Peyer's patch (tissue), 4 donors: ENCODE data around the gene B9D2. TPM values are rescaled to one million over a fixed set of nuclear protein-coding genes. Genes with fewer than 3 reads are reported as not detected.
A peak's percentile ranks its signal among the peaks of the same experiment; 100 is the strongest.

ENCODE experiments used
- DNase-seq, 3 donors: peaks; one replicate each; pipeline ENCODE4 v3.0.0-alpha.2; 2017 to 2019
- H3K27ac ChIP-seq, 4 donors: fragments of 200-600 bp; sonication (generic); one replicate each; pipeline ENCODE4 v1.5.1; 2016 to 2019
- H3K27me3 ChIP-seq, 2 donors: fragments of 200-600 bp; sonication (generic); one replicate each; pipeline ENCODE4 v1.5.1; 2019
- H3K36me3 ChIP-seq, 3 donors: fragments of 200-600 bp; sonication (generic); one replicate each; pipeline ENCODE4 v1.5.1; 2016 to 2019
- H3K4me1 ChIP-seq, 4 donors: fragments of 200-600 bp; sonication (generic); one replicate each; pipeline ENCODE4 v1.5.1; 2016 to 2019
- H3K4me3 ChIP-seq, 4 donors: fragments of 200-600 bp; sonication (generic); 1 replicate in 3 of 4; 2 replicates in 1 of 4; pipeline ENCODE4 v1.5.1; 2016 to 2019; ENCODE audit warnings: mild to moderate bottlenecking in 1 of 4
- H3K9me3 ChIP-seq, 4 donors: fragments of 200-600 bp; sonication (generic); one replicate each; pipeline ENCODE4 v1.5.1; 2016 to 2019; ENCODE audit warnings: mild to moderate bottlenecking in 1 of 4
- POLR2A ChIP-seq, 2 donors: fragments of 450-650 bp; IDR thresholded peaks; one replicate each; pipeline ENCODE4 v1.5.1; 2017; ENCODE audit warnings: antibody characterized with exemption in 2 of 2, mild to moderate bottlenecking in 2 of 2, moderate library complexity in 2 of 2
- total RNA-seq, 4 donors: library from RNA; depleted of rRNA; stranded (reverse); fragments of >200 nt; gene quantifications; one replicate each; pipeline ENCODE4 v1.1.0, GENCODE V29; 2016
- TF ChIP-seq, protein P1 (sequence below), 6 experiments: fragments of 450-650 bp in 4 of 6; fragments of 200-600 bp in 2 of 6; sonication (generic) in 1 of 6; IDR thresholded peaks; one replicate each; pipeline ENCODE4 v1.5.1; 2017 to 2019; ENCODE audit warnings: antibody characterized with exemption in 6 of 6, mild to moderate bottlenecking in 3 of 6, moderate library complexity in 1 of 6

The B9D2 gene
- total RNA-seq, 4 donors from 2014 or later, result 3.6 to 6.8 (median 3.8) TPM; not detected in 1

DNA sequence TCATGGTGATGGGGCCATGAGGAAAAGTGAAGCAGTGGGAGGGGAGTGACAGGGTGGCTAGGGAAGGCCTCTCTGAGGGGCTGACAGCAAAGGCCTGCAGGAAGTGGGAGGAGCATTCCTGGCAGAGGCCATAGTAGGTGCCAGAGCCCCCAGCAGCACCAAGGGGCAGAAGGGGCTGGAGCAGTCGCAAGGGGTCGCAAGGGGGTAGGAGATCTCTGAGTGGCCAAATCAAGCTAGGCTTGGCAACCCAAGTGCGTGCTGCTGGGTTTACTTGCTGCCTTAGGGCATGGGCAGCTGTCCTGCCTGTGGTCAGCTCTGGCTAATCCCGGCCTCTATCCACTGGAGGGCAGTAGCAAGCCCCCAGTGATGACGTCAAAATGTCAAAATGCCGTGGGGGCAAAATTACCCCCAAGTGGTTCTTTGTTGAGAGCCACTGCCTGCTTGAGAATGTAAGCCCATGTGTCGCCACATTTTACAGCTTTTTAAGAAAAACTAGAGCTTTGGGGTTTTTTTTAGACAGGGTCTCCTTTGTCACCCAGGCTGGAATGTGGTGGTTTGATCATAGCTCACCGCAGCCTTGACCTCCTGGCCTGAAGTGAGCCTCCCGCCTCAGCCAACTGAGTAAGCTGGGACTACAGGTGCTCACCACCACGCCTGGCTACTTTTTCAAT is 42.2 kb downstream of the B9D2 start:
- TF ChIP-seq, protein P1, sequence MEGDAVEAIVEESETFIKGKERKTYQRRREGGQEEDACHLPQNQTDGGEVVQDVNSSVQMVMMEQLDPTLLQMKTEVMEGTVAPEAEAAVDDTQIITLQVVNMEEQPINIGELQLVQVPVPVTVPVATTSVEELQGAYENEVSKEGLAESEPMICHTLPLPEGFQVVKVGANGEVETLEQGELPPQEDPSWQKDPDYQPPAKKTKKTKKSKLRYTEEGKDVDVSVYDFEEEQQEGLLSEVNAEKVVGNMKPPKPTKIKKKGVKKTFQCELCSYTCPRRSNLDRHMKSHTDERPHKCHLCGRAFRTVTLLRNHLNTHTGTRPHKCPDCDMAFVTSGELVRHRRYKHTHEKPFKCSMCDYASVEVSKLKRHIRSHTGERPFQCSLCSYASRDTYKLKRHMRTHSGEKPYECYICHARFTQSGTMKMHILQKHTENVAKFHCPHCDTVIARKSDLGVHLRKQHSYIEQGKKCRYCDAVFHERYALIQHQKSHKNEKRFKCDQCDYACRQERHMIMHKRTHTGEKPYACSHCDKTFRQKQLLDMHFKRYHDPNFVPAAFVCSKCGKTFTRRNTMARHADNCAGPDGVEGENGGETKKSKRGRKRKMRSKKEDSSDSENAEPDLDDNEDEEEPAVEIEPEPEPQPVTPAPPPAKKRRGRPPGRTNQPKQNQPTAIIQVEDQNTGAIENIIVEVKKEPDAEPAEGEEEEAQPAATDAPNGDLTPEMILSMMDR (IDR thresholded peaks at IDR 0.05), result peak in 4 of 6 experiments; percentile 41 to 46 (median 42)
- TF ChIP-seq POLR2A (IDR thresholded peaks at IDR 0.05), result no peak
- peak overlapping the region; percentile 74 to 87 (median 80) for H3K27ac ChIP-seq
- no peak overlapping the region for H3K4me3 ChIP-seq
- H3K27me3 ChIP-seq, result no peaks in the 10 kb centered on the region
- peak in 1 of 3 donors; percentile 59 for DNase-seq
- no peaks in the 10 kb centered on the region for H3K9me3 ChIP-seq
- H3K4me1 ChIP-seq, result peaks cover 9 to 53% (median 30%) of the 10 kb centered on the region in 4 donors
- peaks cover 0 to 52% (median 0%) of the 10 kb centered on the region in 3 donors for H3K36me3 ChIP-seq

DNA sequence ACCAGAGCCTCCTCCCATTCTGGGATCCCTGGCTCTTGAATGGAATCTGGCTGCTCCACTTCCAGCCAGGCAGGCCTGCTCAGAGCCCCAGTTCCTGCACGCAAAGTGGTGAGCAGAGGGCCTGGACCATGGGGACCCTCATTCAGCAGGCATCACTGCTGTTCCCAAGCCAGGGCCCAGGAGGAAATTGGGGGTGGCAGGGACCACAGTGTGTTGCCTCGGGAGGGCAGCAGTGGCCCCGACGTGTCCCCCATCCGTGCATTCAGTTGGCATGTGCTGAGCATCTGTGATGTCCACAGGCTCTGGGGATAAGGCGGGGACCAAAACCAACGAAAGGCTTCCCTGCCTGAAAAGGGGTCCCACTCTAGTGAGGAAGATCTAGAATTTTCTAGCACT is 42.7 kb downstream of the B9D2 start:
- TF ChIP-seq POLR2A (IDR thresholded peaks at IDR 0.05), result no peak
- TF ChIP-seq, protein P1 (IDR thresholded peaks at IDR 0.05), result no peak
- Histone ChIP-seq H3K27ac (peak overlapping the region in 3 of 4 donors; percentile 20 to 87 (median 84)), H3K4me1 (peaks cover 6 to 47% (median 29%) of the 10 kb centered on the region in 4 donors), H3K9me3 (no peaks in the 10 kb centered on the region), H3K27me3 (no peaks in the 10 kb centered on the region), H3K36me3 (peaks cover 0 to 57% (median 0%) of the 10 kb centered on the region in 3 donors), H3K4me3 (no peak overlapping the region)
- no peak for DNase-seq

DNA sequence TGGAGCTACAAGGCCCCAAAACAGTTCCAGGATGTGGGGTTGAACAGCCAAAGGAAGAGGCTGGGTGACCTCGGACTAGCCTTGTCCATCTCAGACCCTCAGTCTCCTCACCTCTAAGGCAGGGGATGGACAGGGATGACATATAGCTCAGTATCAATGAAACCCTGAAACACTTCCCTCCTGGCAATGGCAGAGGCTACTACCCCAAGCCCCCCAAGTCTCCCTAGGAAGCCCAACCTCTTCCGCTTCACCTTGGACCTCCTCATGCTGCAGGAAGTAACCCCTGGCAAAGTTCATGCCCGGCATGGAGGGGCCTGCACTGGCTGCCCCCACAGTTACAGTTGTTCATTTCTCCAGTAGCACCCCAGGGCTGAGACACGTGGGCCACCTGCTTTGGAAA is 43.4 kb downstream of the B9D2 start:
- H3K36me3 ChIP-seq, result peaks cover 0 to 64% (median 0%) of the 10 kb centered on the region in 3 donors
- no peak overlapping the region for H3K4me3 ChIP-seq
- H3K27me3 ChIP-seq, result no peaks in the 10 kb centered on the region
- TF ChIP-seq, protein P1 (IDR thresholded peaks at IDR 0.05), result no peak
- TF ChIP-seq POLR2A (IDR thresholded peaks at IDR 0.05), result no peak
- peaks cover 1 to 41% (median 22%) of the 10 kb centered on the region in 4 donors for H3K4me1 ChIP-seq
- no peak for DNase-seq
- no peak overlapping the region for H3K27ac ChIP-seq
- H3K9me3 ChIP-seq, result no peaks in the 10 kb centered on the region

DNA sequence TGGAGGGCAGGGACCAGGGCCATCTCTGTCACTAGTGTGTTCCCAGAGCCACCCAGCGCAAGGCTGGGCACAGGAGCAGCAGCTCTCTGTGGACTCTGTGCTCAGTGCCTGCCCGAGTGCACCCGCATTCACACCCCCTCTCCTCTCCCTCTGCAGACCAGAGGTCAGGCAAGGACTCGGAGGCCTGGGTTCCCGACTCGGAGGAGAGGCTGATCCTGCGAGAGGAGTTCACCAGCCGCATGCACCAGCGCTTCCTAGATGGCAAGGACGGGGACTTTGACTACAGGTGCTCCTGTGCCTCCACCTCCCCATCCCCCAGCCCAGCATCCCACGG is 43.8 kb downstream of the B9D2 start:
- Histone ChIP-seq H3K4me1 (peaks cover 0 to 37% (median 18%) of the 10 kb centered on the region in 4 donors), H3K27ac (no peak overlapping the region), H3K27me3 (no peaks in the 10 kb centered on the region), H3K4me3 (no peak overlapping the region), H3K9me3 (no peaks in the 10 kb centered on the region), H3K36me3 (peaks cover 0 to 68% (median 0%) of the 10 kb centered on the region in 3 donors)
- DNase-seq, result no peak
- no peak for TF ChIP-seq POLR2A (IDR thresholded peaks at IDR 0.05)
- TF ChIP-seq, protein P1 (IDR thresholded peaks at IDR 0.05), result no peak

DNA sequence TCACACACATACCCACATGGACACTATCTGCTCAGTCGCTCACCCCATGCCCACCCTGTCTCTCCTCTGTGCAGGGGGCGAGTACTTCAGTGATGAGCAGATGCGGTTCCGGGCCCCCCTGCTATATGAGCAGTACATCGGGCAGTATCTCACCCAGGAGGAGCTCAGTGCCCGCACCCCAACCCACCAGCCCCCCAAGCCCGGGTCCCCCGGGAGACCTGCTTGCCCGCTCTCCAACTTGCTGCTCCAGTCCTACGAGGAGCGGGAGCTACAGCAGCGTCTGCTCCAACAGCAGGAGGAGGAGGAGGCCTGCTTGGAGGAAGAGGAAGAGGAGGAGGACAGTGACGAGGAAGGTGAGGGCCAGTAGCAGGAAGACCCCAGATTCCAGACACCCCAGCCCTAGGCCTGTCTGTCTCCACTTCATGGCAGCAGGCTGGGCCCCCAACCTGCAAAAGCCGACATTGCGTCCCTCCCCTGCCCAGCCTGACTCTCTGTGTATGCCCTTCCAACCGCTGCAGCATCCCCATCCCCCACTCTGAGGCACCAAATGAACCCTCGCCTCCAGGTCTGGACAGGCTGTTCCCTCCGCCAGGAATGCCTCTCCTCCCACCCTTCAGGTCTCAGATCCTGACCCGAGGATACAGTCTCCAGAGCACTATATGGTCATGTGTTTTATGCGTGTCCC is 44.3 kb downstream of the B9D2 start:
- TF ChIP-seq, protein P1 (IDR thresholded peaks at IDR 0.05), result no peak
- no peak for TF ChIP-seq POLR2A (IDR thresholded peaks at IDR 0.05)
- Histone ChIP-seq H3K9me3 (no peaks in the 10 kb centered on the region), H3K36me3 (peaks cover 0 to 71% (median 0%) of the 10 kb centered on the region in 3 donors), H3K27ac (no peak overlapping the region), H3K4me1 (peaks cover 0 to 32% (median 14%) of the 10 kb centered on the region in 4 donors), H3K4me3 (no peak overlapping the region), H3K27me3 (no peaks in the 10 kb centered on the region)
- no peak for DNase-seq
